NCI-H526 (cell line): Measurements from ENCODE around the gene IQCE.

Source experiments
- DNase-seq, 2 experiments: peaks; one replicate each; lab custom pipeline; 2025; lab: John Stamatoyannopoulos, UW

IQCE gene

DNA sequence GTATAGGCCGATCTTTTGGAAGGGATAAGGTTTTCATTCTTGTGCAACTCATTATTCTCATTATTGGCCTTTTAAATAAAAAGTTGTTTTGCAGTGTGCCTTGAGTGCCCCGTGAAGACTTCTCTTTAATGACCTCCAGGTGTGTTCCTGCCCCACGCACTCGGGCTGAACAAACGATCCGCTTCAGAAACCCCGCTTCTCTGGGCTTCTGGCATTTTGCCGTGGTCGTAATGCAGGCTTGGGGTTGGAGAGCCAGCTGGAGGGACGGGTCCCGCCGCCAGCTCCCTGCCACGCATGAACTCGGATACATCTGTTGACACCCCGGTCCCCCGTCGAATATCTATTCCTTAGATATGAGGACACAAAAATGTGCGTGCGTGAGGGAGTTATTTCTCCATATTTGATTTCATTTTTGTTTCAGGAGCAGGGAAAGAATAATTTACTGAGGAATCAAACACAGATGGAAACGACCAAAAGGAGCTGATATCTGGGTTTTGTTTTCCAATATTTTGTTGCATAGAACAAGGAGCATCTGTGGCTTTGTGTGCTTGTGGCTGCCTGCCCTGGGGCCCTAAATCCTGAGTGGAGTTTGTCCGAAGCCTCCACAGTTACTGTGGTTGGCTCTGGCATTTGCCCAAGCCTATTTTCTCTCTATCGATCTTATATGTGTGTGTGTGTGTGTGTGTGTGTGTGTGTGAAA, 56.0 kb downstream of the IQCE start:
- no peak for DNase-seq

DNA sequence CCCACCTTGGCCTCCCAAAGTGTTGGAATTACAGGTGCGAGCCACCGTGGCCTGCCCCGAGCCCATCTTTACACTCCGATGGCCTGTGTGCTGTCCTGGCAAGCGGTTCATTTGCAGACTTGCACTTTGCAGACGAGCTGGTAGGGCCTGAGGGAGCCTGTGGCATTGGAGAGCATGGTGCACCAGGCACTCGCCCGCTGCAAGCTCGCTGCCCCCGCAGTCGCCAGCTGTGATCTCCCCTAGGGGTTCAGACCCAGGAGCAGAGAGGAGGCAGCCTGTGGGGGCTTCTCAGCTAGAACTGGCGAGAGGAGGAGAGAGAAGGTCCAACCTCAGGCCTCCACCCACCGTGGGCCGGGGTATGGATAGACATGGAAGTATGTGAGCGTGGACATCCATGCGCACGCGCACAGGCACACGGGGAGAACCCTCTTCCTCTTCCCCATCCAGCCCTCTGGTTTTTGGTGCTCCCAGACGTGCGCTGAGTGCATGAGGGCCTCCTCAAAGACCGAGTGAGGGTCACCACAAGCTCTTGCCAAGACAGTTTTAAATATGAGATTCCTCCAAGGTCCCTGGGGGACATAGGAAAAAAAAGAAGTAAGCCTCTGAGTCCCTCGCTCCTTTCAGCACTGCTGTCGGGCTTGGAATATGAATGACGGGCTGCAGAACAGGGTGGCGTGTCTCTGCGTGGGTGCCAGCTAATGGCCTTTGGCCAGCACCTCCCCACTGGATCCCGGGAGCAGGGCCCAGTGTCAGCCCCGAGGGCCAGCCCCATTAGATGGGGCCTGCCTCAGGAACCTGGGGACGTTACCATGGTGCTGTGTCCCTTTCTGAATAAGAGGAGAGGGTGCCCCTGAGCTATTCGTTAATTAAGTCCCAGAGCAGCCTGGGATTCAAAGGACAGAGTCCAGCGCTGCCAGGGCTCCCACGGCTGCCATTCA, 57.9 kb downstream of the IQCE start:
- DNase-seq = peak in 1 of 2 experiments; percentile 62

GRCh38 chr7:2617325-2617905, 58.6 kb downstream of the IQCE start:
- DNase-seq = peak in 1 of 2 experiments; percentile 62

GRCh38 chr7:2619116-2619515, 60.3 kb downstream of the IQCE start:
- no peak for DNase-seq

DNA sequence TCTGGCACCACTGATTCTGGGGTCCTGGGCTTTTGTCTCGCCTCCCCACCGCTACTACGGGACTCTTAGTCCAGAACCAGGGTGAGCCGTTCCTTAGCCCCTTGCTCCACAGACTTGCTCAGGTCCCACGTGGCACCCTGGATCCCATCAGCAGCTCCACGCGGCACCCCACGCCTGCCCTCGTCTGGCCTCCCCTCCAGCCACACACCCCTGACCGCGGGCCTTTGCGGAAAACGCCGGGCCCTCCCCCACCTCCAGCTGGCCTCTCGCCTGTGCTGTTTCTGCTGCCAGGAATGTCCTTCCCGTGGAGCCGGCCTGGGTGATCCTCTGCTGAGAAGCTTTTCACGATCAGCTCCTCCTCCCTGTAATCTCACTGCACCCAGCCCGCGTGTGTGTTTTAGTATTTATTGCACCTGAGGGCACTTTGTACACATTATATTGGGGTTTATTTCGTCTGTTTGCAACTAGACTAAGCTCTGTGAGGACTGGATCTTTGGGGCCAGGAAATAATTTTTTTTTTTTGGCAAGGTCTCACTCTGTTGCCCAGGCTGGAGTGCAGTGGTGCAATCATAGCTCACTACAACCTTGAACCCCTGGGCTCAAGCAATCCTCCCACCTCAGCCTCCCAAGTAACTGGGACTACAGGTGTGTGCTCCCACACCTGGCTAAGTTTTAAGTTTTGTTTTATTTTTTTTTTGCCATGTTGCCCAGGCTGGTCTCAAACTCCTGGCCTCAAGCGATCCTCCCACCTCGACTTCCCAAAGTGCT, 62.5 kb downstream of the IQCE start:
- DNase-seq = no peak

DNA sequence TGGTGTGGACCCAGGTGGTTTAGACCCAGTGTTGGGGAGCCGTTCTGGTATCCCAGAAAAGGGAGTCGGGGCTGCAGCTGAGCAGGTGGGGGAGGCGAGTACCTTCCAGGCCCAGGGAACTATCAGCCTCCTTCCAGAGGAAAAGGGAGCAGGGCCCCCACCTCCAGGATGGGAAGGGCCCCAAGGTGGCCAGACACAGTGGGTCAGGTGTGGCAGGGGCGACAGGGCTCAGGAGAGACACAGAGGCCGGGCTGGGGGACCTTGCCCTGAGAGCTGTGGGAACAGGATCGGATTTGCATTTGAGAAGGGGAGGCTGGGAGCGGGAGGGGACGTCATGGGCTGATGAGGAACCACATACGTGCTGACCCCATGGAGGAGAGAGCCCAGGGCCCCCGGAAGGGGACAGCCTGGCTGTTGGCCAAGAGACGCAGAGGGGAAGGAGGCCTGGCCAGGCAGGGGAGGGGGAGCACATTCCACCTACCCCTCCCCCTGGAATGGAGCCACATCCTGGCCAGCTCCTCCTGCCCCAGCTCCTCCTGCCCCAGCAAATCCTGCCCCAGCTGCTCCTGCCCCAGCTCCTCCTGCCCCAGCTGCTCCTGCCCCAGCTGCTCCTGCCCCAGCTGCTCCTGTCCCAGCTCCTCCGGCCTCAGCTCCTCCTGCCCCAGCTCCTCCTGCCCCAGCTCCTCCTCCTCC, 63.3 kb downstream of the IQCE start:
- DNase-seq = peak in 1 of 2 experiments; percentile 57

DNA sequence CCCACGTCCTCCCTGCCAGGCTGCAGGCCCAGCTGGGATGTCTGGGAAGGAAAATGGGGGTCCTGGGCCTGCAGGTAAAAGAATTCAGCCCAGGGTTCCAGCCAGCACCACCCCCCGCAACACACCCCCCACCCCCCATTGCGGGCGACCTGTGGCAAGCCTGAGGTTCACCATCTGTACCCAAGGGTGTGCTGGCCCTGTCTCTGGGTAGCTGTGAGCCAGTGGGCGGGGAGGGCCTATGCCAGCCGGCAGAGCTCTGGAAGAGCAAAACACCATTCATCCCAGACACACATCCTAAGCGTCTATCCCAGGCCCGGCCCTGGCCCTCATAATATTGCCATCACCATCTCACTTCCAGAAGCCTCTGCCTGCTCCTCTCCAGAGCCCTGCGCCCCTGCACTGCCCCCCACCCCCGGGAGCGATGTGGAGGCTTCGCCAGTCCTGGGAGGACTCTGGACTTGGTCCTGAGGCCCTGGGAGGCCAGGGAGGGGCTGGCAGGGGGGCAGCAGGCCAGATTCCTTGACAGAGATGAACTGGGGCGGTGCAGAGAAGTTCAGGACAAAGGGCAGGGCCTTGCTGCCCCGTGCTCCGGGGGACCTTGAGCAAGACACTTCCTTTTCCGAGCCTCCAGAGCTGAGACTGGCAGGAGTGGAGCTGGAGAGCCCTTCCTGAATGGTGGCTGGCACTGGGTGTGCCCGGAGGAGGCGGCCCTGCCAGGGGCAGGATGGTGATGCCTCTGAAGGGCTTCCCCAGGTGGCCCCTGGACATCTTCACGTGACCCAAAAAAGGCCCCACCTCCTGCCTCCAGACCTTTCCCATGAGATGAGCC, 64.3 kb downstream of the IQCE start:
- no peak for DNase-seq

GRCh38 chr7:2623698-2624014, 64.9 kb downstream of the IQCE start:
- no peak for DNase-seq

DNA sequence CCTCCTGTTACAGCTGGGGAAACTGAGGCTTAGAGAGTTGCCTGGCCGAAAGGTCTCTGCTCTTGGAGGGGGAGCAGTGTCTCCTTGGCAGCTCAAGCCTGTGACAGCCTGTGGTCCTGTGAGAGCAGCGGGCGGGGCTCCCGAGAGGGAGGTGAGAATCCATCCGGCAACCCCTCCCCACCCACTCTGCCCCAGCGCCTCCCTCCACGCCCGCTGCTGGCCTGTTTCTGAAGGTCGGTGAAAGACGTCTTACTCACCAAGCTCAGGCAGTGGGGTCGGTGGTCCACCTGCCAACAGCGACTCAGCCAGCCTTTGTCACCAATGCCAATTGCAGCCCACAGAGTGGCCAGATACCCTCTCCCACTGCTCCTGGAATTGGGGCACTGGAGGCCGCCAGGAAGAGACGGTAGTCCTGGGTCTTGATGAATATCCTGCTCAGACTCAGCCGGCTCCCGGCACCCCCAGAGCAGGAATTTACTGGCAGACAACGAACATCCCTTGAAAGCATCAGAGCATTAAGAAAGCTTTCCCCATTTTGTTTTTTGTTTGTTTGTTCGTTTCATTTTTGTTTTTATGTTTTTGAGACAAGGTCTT, 65.6 kb downstream of the IQCE start:
- no peak for DNase-seq

GRCh38 chr7:2626498-2627117, 67.8 kb downstream of the IQCE start:
- DNase-seq = no peak

DNA sequence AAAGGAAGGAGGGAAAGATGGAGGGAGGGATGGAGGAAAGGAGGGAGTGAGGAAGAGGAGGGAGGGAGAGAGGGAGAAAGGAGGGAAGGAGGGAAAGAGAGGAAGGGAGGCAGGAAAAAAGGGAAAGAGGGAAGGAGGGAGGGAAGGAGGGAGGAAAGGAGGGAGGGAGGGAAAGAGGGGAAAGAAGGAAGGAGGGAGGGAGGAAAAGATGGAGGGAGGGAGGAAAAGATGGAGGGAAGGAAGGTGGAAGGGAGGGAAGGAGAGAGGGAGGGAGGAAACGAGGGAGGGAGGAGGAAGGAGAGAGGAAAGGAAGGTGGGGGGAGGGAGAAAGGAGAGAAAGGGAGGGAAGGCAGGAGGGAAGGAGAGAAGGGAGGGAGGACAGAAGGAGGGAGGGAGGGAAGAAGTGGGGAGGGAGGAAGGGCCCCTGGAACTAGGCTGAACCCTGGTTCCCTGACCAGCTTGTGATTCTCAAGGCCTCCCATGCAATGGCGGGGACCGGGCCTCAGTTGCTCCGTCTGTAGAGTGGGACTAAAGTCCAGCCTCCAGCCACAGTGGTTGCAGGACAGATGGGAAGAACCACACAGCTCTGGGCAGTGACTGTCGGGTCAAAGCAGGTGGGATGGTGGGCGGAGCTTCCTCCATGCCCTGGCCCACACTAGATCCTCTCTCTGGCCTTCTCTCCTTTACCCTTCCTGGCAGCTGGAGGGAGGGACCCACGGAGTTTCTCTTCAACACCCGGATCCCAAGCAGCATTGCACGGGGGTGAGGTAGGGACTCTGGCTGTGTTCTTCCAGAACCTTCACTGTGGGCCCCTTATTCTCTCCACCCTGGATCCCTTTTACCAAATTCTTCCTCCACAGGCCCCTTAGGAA, 68.7 kb downstream of the IQCE start:
- no peak for DNase-seq

DNA sequence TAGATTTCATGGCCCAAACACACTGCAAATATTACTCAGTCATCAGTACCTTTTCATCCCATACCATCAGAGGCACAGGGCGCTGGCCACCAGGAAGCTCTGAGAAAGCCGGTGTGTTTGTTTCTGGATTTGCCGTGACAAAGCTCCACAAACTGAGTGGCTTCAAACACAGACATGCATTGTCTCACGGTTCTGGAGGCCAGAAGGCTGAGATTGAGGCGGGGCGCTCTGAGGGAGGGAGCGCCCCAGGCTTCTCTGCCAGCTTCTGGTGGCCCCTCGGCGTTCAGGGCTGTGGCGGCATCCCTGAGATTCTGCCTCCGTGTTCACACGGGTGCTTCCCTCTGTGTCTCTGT, 69.3 kb downstream of the IQCE start:
- no peak for DNase-seq

GRCh38 chr7:2628891-2629290, 70.1 kb downstream of the IQCE start:
- no peak for DNase-seq

- DNase-seq = peak in 1 of 2 experiments; percentile 43
Measured at GRCh38 chr7:2629746-2630681, 71.2 kb downstream of the IQCE start.

DNA sequence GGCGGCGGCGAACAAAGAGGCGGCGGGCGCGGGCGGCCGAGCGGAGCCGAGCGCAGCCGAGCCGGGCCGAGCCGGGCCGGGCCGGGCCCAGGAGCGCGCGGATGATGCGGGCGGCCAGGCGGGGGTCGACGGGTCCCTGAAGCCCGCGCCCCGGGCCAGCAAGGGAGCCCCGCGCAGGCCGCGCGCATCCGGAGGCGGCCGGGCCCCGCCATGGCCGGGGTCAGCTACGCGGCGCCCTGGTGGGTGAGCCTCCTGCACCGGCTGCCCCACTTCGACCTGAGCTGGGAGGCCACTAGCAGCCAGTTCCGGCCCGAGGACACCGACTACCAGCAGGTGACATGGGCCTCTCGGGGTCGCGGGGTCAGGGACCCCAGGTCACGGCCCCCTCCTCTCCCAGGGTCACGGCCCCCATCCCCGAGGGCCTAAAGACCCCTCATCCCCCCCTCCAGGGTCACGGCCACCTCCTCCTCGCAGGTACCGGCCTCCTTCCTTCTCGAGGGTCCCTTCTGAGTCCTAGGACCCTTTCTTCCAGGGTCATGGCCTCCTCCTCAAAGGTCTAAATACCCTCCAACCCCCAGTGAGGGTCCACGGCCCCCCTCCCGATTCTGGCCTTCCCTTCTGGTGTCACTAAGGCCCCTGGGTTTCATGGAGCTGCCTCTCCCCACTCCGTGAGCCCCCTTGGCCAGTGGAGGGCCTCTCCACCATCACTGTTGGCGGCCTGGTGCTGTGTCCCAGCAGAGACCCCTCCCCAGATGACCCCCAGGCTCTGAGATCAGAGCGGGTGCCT, 73.4 kb downstream of the IQCE start, which contains the start of gene TTYH3:
TSS of gene TTYH3 (plus strand) at position 41 of the 787 bp plus-strand sequence. CDS start at position 211, 170 bp downstream.
- no peak for DNase-seq

GRCh38 chr7:2632733-2633537, 74.2 kb downstream of the IQCE start:
- peak; percentile 71 to 76 for DNase-seq
